Measurements from ENCODE around the gene RASSF4. TPM values are rescaled to one million over a fixed set of nuclear protein-coding genes. Genes with fewer than 3 reads are reported as not detected.

RASSF4 gene
- polyA plus RNA-seq, 1 donor (not counting 4 experiments of a cell fraction or from before 2014, with no cell fraction given): 0.20 TPM

DNA sequence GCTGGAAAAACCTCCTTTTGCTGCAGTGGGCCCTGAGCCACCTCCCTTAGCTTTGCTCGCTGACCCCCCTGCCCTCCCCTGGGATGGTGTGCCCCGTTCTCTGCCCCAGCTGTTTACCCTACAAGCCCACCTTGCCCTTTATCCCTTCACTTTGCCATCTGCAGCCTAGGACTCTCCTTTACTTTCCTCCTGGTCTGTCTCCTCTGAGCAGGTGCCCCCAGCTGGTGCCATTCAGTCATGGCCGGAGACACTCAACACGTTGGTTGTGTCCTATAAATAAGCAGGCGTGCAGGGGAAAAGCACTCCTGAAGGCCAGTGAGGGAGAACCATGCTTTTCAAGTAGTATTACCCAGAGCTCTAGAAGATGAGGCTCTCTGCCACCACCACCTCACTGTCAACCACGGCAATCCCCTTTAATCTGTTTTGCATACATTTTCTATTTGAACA lies 6.1 kb downstream of the RASSF4 start:
- Histone ChIP-seq H3K79me2 (ENCODE audit: control insufficient read depth, insufficient read depth, low read length) (no peaks in the 10 kb centered on the region), H3K4me3 (ENCODE audit: control insufficient read depth in 2 of 3, extremely low read depth in 1 of 3, insufficient read depth in 2 of 3, low read depth in 1 of 3, low read length in 3 of 3) (no peak overlapping the region), H3K27me3 (ENCODE audit: control insufficient read depth, extremely low read depth, insufficient read depth, low read length) (no peaks in the 10 kb centered on the region), H3K4me1 (ENCODE audit: control insufficient read depth, extremely low read depth, insufficient read depth, low read length) (peaks cover 3% of the 10 kb centered on the region), H4K20me1 (ENCODE audit: control insufficient read depth, extremely low read depth, insufficient read depth, low read length) (no peaks in the 10 kb centered on the region), H3K9me1 (ENCODE audit: control insufficient read depth, extremely low read depth, insufficient read depth, low read length) (no peaks in the 10 kb centered on the region), H3K27ac (ENCODE audit: control insufficient read depth, insufficient read depth, low read length) (no peak overlapping the region), H3K4me2 (ENCODE audit: control insufficient read depth, extremely low read depth, insufficient read depth, low read depth, low read length) (no peak overlapping the region), H3K9ac (ENCODE audit: control insufficient read depth, extremely low read depth, insufficient read depth, low read length) (no peak overlapping the region), H3K9me3 (ENCODE audit: control insufficient read depth, low read depth, low read length) (no peaks in the 10 kb centered on the region), H2AFZ (ENCODE audit: control insufficient read depth, low read length) (no peak overlapping the region), H3K36me3 (ENCODE audit: control insufficient read depth in 2 of 2, extremely low read depth in 1 of 2, insufficient read depth in 2 of 2, low read length in 2 of 2) (no peaks in the 10 kb centered on the region)
- no peak for FAIRE-seq
- dilution Hi-C loops (cut with MboI; ENCODE audit: extremely low pct_ligation_motif_present, low sequenced_read_pairs): no loop called here
- no peak for TF ChIP-seq EZH2 (IDR thresholded peaks at IDR 0.05; ENCODE audit: low read length)
- TF ChIP-seq, protein P1, sequence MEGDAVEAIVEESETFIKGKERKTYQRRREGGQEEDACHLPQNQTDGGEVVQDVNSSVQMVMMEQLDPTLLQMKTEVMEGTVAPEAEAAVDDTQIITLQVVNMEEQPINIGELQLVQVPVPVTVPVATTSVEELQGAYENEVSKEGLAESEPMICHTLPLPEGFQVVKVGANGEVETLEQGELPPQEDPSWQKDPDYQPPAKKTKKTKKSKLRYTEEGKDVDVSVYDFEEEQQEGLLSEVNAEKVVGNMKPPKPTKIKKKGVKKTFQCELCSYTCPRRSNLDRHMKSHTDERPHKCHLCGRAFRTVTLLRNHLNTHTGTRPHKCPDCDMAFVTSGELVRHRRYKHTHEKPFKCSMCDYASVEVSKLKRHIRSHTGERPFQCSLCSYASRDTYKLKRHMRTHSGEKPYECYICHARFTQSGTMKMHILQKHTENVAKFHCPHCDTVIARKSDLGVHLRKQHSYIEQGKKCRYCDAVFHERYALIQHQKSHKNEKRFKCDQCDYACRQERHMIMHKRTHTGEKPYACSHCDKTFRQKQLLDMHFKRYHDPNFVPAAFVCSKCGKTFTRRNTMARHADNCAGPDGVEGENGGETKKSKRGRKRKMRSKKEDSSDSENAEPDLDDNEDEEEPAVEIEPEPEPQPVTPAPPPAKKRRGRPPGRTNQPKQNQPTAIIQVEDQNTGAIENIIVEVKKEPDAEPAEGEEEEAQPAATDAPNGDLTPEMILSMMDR (optimal IDR thresholded peaks at IDR 0.05 in 1 of 3, IDR thresholded peaks at IDR 0.05 in 1 of 3, conservative IDR thresholded peaks at IDR 0.05 in 1 of 3; ENCODE audit: extremely low read depth in 1 of 3, insufficient read depth in 2 of 3, low read length in 3 of 3): no peak
- no peak for DNase-seq (ENCODE audit: low read depth, low spot score)

- Histone ChIP-seq H3K27me3 (ENCODE audit: control insufficient read depth, extremely low read depth, insufficient read depth, low read length) (no peaks in the 10 kb centered on the region), H3K4me2 (ENCODE audit: control insufficient read depth, extremely low read depth, insufficient read depth, low read depth, low read length) (no peak overlapping the region), H3K9ac (ENCODE audit: control insufficient read depth, extremely low read depth, insufficient read depth, low read length) (no peak overlapping the region), H3K4me3 (ENCODE audit: control insufficient read depth in 2 of 3, extremely low read depth in 1 of 3, insufficient read depth in 2 of 3, low read depth in 1 of 3, low read length in 3 of 3) (no peak overlapping the region), H3K4me1 (ENCODE audit: control insufficient read depth, extremely low read depth, insufficient read depth, low read length) (peaks cover 3% of the 10 kb centered on the region), H3K79me2 (ENCODE audit: control insufficient read depth, insufficient read depth, low read length) (no peaks in the 10 kb centered on the region), H3K9me1 (ENCODE audit: control insufficient read depth, extremely low read depth, insufficient read depth, low read length) (no peaks in the 10 kb centered on the region), H4K20me1 (ENCODE audit: control insufficient read depth, extremely low read depth, insufficient read depth, low read length) (no peaks in the 10 kb centered on the region), H2AFZ (ENCODE audit: control insufficient read depth, low read length) (no peak overlapping the region), H3K36me3 (ENCODE audit: control insufficient read depth in 2 of 2, extremely low read depth in 1 of 2, insufficient read depth in 2 of 2, low read length in 2 of 2) (no peaks in the 10 kb centered on the region), H3K27ac (ENCODE audit: control insufficient read depth, insufficient read depth, low read length) (no peak overlapping the region), H3K9me3 (ENCODE audit: control insufficient read depth, low read depth, low read length) (no peaks in the 10 kb centered on the region)
- DNase-seq (ENCODE audit: low read depth, low spot score): no peak
- no peak for TF ChIP-seq EZH2 (IDR thresholded peaks at IDR 0.05; ENCODE audit: low read length)
- TF ChIP-seq, protein P1 (optimal IDR thresholded peaks at IDR 0.05 in 1 of 3, IDR thresholded peaks at IDR 0.05 in 1 of 3, conservative IDR thresholded peaks at IDR 0.05 in 1 of 3; ENCODE audit: extremely low read depth in 1 of 3, insufficient read depth in 2 of 3, low read length in 3 of 3): no peak
- dilution Hi-C loops (cut with MboI; ENCODE audit: extremely low pct_ligation_motif_present, low sequenced_read_pairs): no loop called here
- no peak for FAIRE-seq
Observed at GRCh38 chr10:44966129-44966815, 6.7 kb downstream of the RASSF4 start.
